ENCODE data around the gene TRIM2. TPM values are rescaled to one million over a fixed set of nuclear protein-coding genes. Genes with fewer than 3 reads are reported as not detected.

TRIM2 gene
- total RNA-seq, result 10 to 100 TPM; 25.7 to 55.9 (median 42.5) TPM

- WGBS, 2 donors, result 8 to 16% methylated on average over 10 to 11 of the region's 11 CpGs
- no peaks in the 10 kb centered on the region for H3K9me3 ChIP-seq
- peak; percentile 62 to 73 for DNase-seq (ENCODE audit: low spot score in 2 of 2)
- peak within 1 kb of the TSS; percentile 70 to 79 (median 74) for H3K27ac ChIP-seq
- TF ChIP-seq POLR2A (IDR thresholded peaks at IDR 0.05) (peak in 1 of 2 donors; percentile 15), CTCF (IDR thresholded peaks at IDR 0.05) (no peak), EP300 (IDR thresholded peaks at IDR 0.05) (peak in 1 of 2 donors; percentile 70)
- H3K4me1 ChIP-seq, result peaks cover 0 to 19% (median 3%) of the 10 kb centered on the region in 4 donors
- H3K36me3 ChIP-seq, result no peaks in the 10 kb centered on the region
- peak within 1 kb of the TSS; percentile 18 to 42 (median 34) for H3K4me3 ChIP-seq
- H3K27me3 ChIP-seq, result no peaks in the 10 kb centered on the region
These were observed at the start of gene TRIM2 for GRCh38 chr4:153204247-153204671. TRIM2 (plus strand) TSS chr4:153204443; CDS start chr4:153204531, 88 bp downstream.

GRCh38 chr4:153155686-153156085 lies 48.6 kb upstream of the TRIM2 start:
- Histone ChIP-seq H3K27ac (no peak overlapping the region), H3K27me3 (peaks cover 0 to 7% of the 10 kb centered on the region in 2 donors), H3K4me1 (peaks cover 0 to 22% (median 7%) of the 10 kb centered on the region in 4 donors), H3K9me3 (no peaks in the 10 kb centered on the region), H3K36me3 (no peaks in the 10 kb centered on the region), H3K4me3 (no peak overlapping the region)
- no peak for DNase-seq (ENCODE audit: low spot score in 2 of 2)
- TF ChIP-seq POLR2A (IDR thresholded peaks at IDR 0.05) (no peak), EP300 (IDR thresholded peaks at IDR 0.05) (no peak), CTCF (IDR thresholded peaks at IDR 0.05) (no peak)
- 69 to 88% methylated on average over 1 of the region's 1 CpG for WGBS, 2 donors

- WGBS, 2 donors, result 67 to 77% methylated on average over 4 of the region's 4 CpGs
- DNase-seq (ENCODE audit: low spot score in 2 of 2), result no peak
- TF ChIP-seq CTCF (IDR thresholded peaks at IDR 0.05), result no peak
- TF ChIP-seq POLR2A (IDR thresholded peaks at IDR 0.05), result no peak
- TF ChIP-seq EP300 (IDR thresholded peaks at IDR 0.05), result no peak
- Histone ChIP-seq H3K9me3 (no peaks in the 10 kb centered on the region), H3K36me3 (no peaks in the 10 kb centered on the region), H3K27ac (no peak overlapping the region), H3K4me1 (peaks cover 0 to 24% (median 7%) of the 10 kb centered on the region in 4 donors), H3K27me3 (peaks cover 0 to 7% of the 10 kb centered on the region in 2 donors), H3K4me3 (no peak overlapping the region)
These were observed 48.0 kb upstream of the TRIM2 start for GRCh38 chr4:153156263-153156662.

- Histone ChIP-seq H3K36me3 (no peaks in the 10 kb centered on the region), H3K9me3 (no peaks in the 10 kb centered on the region), H3K27me3 (peaks cover 0 to 7% of the 10 kb centered on the region in 2 donors), H3K27ac (no peak overlapping the region), H3K4me1 (peaks cover 0 to 27% (median 7%) of the 10 kb centered on the region in 4 donors), H3K4me3 (no peak overlapping the region)
- WGBS, 2 donors, result 86 to 93% methylated on average over 5 of the region's 5 CpGs
- no peak for TF ChIP-seq POLR2A (IDR thresholded peaks at IDR 0.05)
- TF ChIP-seq EP300 (IDR thresholded peaks at IDR 0.05), result no peak
- TF ChIP-seq CTCF (IDR thresholded peaks at IDR 0.05), result no peak
- no peak for DNase-seq (ENCODE audit: low spot score in 2 of 2)
These were observed 47.5 kb upstream of the TRIM2 start for GRCh38 chr4:153156721-153157120.

GRCh38 chr4:153159016-153159415 lies 45.2 kb upstream of the TRIM2 start:
- WGBS, 2 donors, result 87 to 95% methylated on average over 4 of the region's 4 CpGs
- no peak for DNase-seq (ENCODE audit: low spot score in 2 of 2)
- Histone ChIP-seq H3K4me3 (no peak overlapping the region), H3K27ac (no peak overlapping the region), H3K36me3 (no peaks in the 10 kb centered on the region), H3K4me1 (peaks cover 0 to 8% (median 2%) of the 10 kb centered on the region in 4 donors), H3K27me3 (peaks cover 0 to 7% of the 10 kb centered on the region in 2 donors), H3K9me3 (peaks cover 0 to 1% (median 0%) of the 10 kb centered on the region in 4 donors)
- no peak for TF ChIP-seq POLR2A (IDR thresholded peaks at IDR 0.05)
- no peak for TF ChIP-seq EP300 (IDR thresholded peaks at IDR 0.05)
- TF ChIP-seq CTCF (IDR thresholded peaks at IDR 0.05), result no peak

Data from tibial nerve (tissue), 4 donors.